GM19240 (cell line): Measurements from ENCODE around the gene ATN1.

Experiments used
- DNase-seq: peaks from one replicate; pipeline ENCODE4 v3.0.0; 2011; ENCODE audit warnings: low spot score; ENCODE audit not compliant: insufficient read length

Gene ATN1

DNA sequence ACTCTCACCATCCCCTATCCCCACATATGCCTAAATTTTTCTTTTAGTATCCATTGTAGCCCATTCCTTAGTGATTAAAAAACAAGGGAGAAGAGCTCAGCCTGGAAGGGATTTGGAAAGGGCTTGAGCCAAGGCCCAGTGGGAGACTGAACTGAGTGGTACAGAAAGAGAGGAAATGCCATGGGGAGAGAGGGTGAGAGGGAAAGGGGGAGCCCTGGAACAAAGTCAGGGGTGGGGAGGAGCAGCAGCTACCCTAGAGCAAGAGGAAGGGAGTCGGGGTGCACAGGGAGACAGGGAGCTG, 2.6 kb upstream of the ATN1 start:
- no peak for DNase-seq

DNA sequence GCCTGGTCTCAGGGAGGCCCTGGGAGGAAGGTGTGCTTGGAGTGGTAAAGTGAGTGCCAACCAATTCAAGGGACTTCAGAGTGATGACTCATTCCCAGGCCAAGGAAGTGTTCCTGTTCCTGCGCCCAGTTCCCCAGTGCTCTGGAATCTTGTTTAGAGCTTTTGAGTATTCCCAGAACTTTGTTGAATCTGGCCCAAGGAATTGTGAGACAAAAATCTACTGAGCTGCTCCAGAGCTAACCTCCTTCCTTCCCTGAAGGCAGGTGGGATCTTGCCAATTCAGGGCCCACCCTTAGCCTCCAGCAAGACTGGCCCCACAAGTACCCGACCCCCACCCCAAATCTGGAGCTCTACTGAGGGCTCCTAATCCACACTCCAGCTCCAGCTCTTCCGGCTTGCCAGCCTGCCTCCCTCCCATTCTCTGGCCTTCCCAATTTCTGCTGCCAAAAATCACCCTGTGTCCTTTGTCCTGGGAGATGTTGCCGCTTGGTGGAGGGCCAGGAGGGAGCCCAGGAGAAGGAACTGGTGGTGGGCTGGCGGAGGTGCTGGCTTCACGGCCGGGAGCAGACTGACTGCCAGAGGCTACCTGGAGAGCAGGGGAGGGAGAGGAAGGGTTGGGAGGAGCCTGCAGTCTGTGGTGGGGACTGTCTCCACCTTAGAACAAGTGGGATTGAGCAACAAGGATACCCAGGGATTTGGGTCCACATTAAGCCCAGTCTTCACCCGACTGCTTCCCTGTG, 2.0 kb upstream of the ATN1 start:
- DNase-seq = no peak

DNA sequence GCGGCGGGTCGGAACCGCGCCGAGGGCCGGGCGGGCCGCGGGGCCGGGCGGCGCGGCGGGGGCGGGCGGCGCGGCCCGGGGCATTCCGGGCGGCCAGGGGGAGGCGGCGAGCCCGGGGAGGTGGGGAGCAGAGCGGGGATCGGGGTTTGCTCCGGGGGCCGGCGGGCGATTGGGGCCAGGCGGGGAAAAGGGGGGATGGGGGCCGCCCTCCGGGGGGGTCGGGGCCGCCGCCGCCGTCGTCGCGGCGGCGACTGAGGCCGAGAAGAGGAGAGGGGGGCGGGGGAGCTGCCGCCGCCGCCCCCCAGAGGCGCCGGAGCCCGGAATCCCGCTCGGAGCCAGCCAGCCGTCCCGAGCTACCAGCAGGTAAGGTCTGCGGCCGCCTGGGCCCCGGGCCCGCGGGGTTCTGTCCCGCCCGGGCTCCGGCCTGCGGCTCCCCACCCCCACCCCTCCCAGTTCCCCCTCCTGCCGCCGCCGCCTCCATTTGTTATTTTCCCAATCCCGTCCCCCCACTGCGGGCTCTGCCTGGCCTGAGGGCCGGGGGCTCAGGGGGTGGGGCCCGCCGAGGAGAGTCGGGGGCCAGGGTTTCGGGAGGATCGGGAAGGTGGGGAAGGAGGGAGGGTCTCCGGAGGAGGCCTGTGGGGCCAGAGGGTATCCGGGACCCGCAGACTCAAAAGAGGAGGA, 403 bp downstream of the ATN1 start:
- DNase-seq = no peak

DNA sequence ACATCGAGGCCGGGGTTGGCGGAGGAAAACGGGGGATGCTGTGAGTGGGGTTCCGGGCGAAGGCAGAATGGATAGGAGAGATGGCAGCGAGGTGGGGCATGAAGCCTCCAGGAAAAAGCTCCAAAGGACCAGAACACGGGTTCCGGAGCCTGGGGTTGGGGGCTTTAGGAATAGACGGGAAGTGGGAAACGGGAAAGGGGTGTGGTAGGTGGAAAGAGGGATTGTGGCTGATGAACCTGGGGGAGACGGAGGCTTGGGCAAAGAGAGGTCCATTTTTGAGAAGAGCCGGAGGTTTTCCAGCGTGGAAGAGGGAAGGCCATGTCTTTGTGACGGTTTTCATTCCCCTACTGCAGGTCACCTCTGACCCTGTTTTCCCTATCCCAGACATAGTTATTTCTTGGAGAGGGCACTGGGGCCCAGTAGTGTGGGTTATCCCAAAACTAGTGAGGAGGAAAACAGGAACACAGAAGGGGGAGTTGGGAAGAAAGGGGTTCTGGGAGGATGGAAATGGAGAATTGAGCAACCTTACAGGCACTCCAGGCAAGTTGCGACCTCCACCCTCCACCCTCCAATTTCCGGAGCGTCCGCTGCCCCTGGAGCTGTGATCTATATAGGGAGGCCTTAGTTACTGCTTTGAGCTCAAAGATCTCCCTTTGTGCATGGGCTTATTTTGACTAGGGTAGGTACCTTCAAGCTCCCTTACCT, 1.1 kb downstream of the ATN1 start:
- no peak for DNase-seq

DNA sequence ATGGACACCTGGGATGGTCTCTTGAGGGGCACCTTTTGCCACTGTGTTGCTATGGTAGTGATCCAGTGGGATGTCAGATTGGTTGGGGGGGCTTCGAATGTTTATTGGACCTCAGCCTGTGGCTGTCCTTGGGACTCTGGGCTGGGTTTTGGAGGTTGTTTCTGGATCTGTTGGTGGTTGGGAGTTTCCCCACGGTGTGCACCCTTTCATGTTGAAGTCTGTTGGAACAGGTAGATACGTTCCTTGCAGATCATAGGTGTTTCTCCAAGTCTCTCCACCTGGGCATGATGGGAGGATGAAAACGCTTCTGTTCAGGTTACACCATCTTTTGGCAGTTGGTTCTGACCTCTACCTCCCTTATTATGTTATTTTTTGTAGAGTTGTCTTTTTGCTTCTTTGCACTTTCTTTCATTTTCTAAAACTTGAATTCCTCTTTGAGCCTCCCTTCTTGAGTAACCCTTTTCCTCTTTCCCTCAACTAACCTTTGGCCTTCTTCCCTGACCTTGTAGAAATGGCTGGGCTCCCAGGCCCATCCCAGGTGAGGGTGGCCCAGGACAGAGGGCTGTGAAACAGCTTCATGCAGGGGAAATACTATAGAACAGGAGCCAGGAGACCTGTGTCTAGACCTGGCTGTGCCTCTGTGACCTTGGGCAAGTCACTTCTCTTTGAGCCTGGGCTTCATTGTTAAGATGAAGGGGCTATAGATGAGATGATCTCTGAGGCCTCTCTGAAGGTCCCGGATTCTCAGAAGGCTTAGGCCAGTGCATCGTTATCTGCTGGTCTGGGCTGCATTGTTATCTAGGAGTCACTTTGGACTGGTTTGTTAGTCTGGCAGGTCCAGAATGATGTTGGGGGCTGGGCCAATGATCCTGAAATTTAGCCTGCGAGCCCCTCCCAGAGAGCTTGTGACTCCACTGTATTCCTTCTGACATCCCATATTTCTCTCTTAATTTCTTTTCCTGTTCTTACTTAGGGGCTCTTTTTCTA, 2.0 kb downstream of the ATN1 start:
- DNase-seq = no peak

DNA sequence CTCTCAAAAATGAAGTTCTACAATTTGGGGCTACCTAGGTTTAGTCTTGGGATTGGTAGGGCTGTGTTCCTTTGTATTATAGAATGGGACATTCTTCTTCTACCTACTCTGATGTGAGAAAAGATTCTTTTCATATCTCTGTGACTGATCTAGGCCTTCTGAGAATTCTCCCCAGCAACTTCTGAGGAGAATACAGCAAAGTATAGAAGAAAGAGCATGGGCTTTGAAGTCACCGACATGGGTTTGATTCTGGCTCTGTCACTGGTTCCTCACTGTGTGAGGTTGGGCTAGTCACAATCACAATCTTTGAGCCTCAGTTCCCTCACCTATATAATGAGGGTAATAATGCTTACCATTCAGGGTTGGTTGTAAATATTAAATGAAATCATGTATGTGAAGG, 5.0 kb downstream of the ATN1 start:
- DNase-seq = no peak

DNA sequence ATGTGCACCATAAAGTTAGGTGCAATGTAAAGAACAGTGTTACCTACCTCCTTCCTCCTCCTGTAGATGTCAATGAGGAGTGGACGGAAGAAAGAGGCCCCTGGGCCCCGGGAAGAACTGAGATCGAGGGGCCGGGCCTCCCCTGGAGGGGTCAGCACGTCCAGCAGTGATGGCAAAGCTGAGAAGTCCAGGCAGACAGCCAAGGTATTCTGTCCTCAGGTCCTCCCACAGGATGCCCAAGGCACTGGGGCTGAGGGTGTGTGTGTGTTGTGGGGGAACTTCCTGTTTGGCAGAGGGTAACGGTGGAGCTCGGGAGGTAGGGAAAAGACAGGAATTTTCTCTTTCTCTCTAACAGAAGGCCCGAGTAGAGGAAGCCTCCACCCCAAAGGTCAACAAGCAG, 6.4 kb downstream of the ATN1 start:
- no peak for DNase-seq

DNA sequence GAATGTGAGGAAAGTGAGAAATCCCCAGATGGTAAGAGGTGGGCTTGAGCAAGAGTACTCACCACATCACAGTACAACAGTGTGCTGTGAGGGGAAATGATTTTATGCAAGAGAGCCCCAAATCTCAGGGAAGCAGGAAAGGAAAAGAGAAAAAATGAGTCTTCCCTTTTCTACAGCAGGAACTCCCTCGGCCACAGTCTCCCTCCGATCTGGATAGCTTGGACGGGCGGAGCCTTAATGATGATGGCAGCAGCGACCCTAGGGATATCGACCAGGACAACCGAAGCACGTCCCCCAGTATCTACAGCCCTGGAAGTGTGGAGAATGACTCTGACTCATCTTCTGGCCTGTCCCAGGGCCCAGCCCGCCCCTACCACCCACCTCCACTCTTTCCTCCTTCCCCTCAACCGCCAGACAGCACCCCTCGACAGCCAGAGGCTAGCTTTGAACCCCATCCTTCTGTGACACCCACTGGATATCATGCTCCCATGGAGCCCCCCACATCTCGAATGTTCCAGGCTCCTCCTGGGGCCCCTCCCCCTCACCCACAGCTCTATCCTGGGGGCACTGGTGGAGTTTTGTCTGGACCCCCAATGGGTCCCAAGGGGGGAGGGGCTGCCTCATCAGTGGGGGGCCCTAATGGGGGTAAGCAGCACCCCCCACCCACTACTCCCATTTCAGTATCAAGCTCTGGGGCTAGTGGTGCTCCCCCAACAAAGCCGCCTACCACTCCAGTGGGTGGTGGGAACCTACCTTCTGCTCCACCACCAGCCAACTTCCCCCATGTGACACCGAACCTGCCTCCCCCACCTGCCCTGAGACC, 7.8 kb downstream of the ATN1 start:
- DNase-seq = no peak

DNA sequence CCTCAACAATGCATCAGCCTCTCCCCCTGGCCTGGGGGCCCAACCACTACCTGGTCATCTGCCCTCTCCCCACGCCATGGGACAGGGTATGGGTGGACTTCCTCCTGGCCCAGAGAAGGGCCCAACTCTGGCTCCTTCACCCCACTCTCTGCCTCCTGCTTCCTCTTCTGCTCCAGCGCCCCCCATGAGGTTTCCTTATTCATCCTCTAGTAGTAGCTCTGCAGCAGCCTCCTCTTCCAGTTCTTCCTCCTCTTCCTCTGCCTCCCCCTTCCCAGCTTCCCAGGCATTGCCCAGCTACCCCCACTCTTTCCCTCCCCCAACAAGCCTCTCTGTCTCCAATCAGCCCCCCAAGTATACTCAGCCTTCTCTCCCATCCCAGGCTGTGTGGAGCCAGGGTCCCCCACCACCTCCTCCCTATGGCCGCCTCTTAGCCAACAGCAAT, 8.5 kb downstream of the ATN1 start:
- DNase-seq = no peak

DNA sequence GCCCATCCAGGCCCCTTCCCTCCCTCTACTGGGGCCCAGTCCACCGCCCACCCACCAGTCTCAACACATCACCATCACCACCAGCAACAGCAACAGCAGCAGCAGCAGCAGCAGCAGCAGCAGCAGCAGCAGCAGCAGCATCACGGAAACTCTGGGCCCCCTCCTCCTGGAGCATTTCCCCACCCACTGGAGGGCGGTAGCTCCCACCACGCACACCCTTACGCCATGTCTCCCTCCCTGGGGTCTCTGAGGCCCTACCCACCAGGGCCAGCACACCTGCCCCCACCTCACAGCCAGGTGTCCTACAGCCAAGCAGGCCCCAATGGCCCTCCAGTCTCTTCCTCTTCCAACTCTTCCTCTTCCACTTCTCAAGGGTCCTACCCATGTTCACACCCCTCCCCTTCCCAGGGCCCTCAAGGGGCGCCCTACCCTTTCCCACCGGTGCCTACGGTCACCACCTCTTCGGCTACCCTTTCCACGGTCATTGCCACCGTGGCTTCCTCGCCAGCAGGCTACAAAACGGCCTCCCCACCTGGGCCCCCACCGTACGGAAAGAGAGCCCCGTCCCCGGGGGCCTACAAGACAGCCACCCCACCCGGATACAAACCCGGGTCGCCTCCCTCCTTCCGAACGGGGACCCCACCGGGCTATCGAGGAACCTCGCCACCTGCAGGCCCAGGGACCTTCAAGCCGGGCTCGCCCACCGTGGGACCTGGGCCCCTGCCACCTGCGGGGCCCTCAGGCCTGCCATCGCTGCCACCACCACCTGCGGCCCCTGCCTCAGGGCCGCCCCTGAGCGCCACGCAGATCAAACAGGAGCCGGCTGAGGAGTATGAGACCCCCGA, 9.1 kb downstream of the ATN1 start:
- no peak for DNase-seq

DNA sequence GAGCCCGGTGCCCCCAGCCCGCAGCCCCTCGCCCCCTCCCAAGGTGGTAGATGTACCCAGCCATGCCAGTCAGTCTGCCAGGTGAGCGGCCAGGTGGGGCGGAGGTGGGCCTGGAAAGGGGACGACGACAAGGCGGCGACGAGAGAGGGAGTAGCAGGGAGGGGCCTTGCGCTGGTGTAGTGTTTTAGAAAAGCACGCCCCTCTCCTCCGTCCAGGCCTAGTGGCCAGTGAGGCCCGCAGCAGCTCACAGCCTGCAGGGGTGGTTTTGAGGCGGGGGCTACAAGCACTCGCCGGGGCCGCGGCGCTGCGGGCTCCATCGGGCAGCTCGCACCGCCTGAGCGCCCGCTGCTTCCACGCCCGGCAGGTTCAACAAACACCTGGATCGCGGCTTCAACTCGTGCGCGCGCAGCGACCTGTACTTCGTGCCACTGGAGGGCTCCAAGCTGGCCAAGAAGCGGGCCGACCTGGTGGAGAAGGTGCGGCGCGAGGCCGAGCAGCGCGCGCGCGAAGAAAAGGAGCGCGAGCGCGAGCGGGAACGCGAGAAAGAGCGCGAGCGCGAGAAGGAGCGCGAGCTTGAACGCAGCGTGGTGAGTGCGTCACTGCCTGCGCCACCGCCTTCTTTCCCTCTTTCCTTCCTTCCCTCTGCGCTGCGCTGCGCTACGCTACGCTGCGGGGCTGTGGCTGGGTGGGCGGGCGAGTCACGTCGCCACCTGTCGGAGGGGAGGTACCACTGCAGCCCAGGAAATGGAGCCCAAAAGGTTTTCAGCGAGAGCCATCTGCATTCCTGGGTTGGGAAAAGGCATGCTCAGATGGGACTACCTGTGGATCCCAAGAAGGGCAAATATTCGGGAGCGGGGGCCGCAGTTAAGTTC, 10.0 kb downstream of the ATN1 start:
- peak; percentile 67 for DNase-seq

DNA sequence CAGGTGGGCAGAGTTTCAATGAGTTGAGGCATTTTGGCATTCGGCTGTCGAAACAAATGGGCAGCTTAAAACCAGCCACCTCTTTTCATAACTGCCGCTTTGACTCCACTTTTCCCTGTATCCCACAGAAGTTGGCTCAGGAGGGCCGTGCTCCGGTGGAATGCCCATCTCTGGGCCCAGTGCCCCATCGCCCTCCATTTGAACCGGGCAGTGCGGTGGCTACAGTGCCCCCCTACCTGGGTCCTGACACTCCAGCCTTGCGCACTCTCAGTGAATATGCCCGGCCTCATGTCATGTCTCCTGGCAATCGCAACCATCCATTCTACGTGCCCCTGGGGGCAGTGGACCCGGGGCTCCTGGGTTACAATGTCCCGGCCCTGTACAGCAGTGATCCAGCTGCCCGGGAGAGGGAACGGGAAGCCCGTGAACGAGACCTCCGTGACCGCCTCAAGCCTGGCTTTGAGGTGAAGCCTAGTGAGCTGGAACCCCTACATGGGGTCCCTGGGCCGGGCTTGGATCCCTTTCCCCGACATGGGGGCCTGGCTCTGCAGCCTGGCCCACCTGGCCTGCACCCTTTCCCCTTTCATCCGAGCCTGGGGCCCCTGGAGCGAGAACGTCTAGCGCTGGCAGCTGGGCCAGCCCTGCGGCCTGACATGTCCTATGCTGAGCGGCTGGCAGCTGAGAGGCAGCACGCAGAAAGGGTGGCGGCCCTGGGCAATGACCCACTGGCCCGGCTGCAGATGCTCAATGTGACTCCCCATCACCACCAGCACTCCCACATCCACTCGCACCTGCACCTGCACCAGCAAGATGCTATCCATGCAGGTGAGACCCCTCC, 10.8 kb downstream of the ATN1 start:
- DNase-seq = no peak

DNA sequence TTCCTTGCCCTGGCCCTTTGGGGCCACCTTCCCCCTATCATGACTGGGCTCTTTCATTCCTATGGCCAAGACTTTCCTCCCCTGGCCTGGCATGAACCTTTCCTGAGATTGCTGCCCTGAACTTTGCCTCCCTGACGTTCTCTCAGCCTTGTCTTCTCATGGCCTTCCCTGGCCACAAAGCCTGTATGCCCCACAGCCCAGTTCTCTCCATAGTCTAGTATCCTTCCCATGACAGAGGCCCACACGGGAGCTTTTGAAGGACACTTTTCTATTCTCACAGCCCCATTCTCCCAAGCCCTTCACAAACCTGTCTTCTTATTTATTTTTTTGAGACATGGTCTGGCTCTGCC, 11.4 kb downstream of the ATN1 start:
- no peak for DNase-seq

DNA sequence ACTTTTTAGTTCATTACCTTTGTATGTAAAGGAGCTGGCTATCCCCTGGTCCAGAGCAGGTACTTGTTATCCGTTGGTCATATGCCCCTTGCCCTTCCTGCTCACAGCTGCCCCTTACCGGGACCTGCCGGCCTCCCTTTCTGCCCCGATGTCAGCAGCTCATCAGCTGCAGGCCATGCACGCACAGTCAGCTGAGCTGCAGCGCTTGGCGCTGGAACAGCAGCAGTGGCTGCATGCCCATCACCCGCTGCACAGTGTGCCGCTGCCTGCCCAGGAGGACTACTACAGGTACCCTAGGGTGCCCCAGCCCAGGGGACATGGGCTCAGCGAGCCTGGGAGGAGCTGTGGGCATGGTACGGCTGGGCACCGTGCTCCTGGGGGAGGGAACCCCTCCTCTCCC, 13.5 kb downstream of the ATN1 start:
- no peak for DNase-seq

DNA sequence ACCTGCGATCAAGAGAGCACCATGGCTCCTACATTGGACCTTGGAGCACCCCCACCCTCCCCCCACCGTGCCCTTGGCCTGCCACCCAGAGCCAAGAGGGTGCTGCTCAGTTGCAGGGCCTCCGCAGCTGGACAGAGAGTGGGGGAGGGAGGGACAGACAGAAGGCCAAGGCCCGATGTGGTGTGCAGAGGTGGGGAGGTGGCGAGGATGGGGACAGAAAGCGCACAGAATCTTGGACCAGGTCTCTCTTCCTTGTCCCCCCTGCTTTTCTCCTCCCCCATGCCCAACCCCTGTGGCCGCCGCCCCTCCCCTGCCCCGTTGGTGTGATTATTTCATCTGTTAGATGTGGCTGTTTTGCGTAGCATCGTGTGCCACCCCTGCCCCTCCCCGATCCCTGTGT, 14.0 kb downstream of the ATN1 start:
- no peak for DNase-seq

DNA sequence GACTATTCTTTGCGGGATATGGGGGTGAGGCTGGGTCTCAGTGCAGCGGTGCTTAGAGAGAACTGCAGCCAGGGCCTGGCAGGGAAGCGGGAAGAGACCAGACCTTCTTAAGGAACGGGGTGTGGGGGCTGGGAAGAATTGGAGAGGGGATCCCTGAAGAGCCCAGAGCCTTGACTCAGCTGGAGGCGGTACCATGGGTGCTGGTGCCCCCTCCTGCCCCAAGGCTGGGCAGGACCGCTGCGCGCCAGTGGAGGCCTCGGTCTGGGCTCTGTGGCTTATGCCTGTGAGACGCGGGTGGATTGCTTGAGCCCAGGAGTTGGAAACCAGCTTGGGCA, 14.5 kb downstream of the ATN1 start:
- no peak for DNase-seq

DNA sequence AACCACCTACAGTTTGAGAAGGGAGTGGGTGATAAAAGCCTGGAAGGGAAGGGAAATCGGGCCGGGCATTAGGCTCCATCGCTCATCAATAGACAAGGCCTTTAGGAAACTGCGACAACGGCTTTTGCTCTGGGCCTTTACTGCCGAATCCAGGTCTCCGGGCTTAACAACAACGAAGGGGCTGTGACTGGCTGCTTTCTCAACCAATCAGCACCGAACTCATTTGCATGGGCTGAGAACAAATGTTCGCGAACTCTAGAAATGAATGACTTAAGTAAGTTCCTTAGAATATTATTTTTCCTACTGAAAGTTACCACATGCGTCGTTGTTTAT, 15.6 kb downstream of the ATN1 start:
- DNase-seq = peak; percentile 88

DNA sequence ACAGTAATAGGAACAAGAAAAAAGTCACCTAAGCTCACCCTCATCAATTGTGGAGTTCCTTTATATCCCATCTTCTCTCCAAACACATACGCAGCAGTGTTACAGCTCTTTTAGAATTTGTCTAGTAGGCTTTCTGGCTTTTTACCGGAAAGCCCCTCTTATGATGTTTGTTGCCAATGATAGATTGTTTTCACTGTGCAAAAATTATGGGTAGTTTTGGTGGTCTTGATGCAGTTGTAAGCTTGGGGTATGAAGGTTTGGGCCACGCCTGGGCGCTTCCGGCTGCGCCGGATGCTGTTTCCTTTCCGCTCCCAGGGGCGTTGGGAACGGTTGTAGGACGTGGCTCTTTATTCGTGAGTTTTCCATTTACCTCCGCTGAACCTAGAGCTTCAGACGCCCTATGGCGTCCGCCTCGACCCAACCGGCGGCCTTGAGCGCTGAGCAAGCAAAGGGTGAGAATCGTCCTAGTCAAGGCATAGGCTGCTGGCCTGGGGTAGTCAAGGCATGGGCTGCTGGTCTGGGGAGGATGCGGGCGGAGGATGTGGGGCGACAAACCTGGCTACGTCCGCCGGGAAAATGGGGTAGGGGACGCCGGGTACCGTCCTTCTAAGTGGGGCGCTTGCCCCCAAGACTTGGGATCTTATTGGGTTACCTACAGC, 16.1 kb downstream of the ATN1 start, which contains the start of the genes C12orf57 and RNU7-1:
TSS of gene C12orf57 (plus strand) at position 301 of the 659 bp plus-strand sequence. CDS start at position 401, 100 bp downstream.
TSS of gene RNU7-1 (plus strand) at position 95 of the 659 bp plus-strand sequence.
- DNase-seq = peak; percentile 42
